Astrocyte (in vitro differentiated cells and primary cell): ENCODE results near the gene NPY5R. TPM values are rescaled to one million over a fixed set of nuclear protein-coding genes. Genes with fewer than 3 reads are reported as not detected.

Experiments used
- DNase-seq: peaks from one replicate; pipeline ENCODE4 v3.0.0-alpha.2; 2010; ENCODE audit warnings: low read depth
- FAIRE-seq: peaks from 2 replicates; lab custom pipeline; 2011; peaks lifted over from hg19 to GRCh38; lab: Jason Lieb, UNC
- H2AFZ ChIP-seq: 2 replicates; pipeline ENCODE4 v1.6.0; 2012; ENCODE audit warnings: low read depth, low read length, inconsistent platforms
- H3K27ac ChIP-seq: 2 replicates; pipeline ENCODE4 v1.5.1; 2011; ENCODE audit warnings: low read depth, low read length, inconsistent platforms
- H3K27me3 ChIP-seq: 2 replicates; pipeline ENCODE4 v1.6.0; 2011; ENCODE audit warnings: low read length, inconsistent platforms; ENCODE audit not compliant: insufficient read depth
- H3K36me3 ChIP-seq: 2 replicates; pipeline ENCODE4 v1.5.1; 2011; ENCODE audit warnings: low read length, inconsistent platforms; ENCODE audit not compliant: insufficient read depth
- H3K4me1 ChIP-seq: 2 replicates; pipeline ENCODE4 v1.5.1; 2011; ENCODE audit warnings: low read length, inconsistent platforms; ENCODE audit not compliant: insufficient read depth
- H3K4me2 ChIP-seq: 2 replicates; pipeline ENCODE4 v1.6.0; 2012; ENCODE audit warnings: low read length, inconsistent platforms
- H3K4me3 ChIP-seq: 2 replicates; pipeline ENCODE4 v1.5.1; 2011; ENCODE audit warnings: low read depth, mild to moderate bottlenecking, low read length, inconsistent platforms; ENCODE audit not compliant: insufficient read depth
- H3K79me2 ChIP-seq: 2 replicates; pipeline ENCODE4 v1.6.0; 2012; ENCODE audit warnings: mild to moderate bottlenecking, low read length, inconsistent platforms; ENCODE audit not compliant: insufficient read depth
- H3K9ac ChIP-seq: 2 replicates; pipeline ENCODE4 v1.6.0; 2012; ENCODE audit warnings: mild to moderate bottlenecking, low read length, inconsistent platforms
- H3K9me3 ChIP-seq: 2 replicates; pipeline ENCODE4 v1.5.1; 2012; ENCODE audit warnings: low read depth, mild to moderate bottlenecking, low read length, inconsistent platforms; ENCODE audit not compliant: insufficient read depth
- H4K20me1 ChIP-seq: 2 replicates; pipeline ENCODE4 v1.6.0; 2012; ENCODE audit warnings: low read length, inconsistent platforms; ENCODE audit not compliant: insufficient read depth
- H3K27ac Mint-ChIP-seq: one replicate; pipeline ENCODE4 v1.8.0; 2021; ENCODE audit warnings: mild to moderate bottlenecking, mixed read lengths; ENCODE audit not compliant: unreplicated experiment
- H3K27me3 Mint-ChIP-seq: one replicate; pipeline ENCODE4 v1.8.0; 2021; ENCODE audit warnings: low read depth, mixed read lengths; ENCODE audit not compliant: unreplicated experiment
- H3K36me3 Mint-ChIP-seq: one replicate; pipeline ENCODE4 v1.8.0; 2021; ENCODE audit warnings: low read depth, mixed read lengths; ENCODE audit not compliant: unreplicated experiment
- H3K4me1 Mint-ChIP-seq: one replicate; pipeline ENCODE4 v1.8.0; 2021; ENCODE audit warnings: low read depth, mixed read lengths; ENCODE audit not compliant: unreplicated experiment
- H3K4me3 Mint-ChIP-seq: one replicate; pipeline ENCODE4 v1.8.0; 2021; ENCODE audit warnings: mild to moderate bottlenecking, moderate library complexity, mixed read lengths; ENCODE audit not compliant: unreplicated experiment
- H3K9me3 Mint-ChIP-seq: one replicate; pipeline ENCODE4 v1.8.0; 2021; ENCODE audit warnings: mild to moderate bottlenecking, mixed read lengths; ENCODE audit not compliant: unreplicated experiment
- CTCF ChIP-seq: IDR thresholded peaks from 2 replicates; pipeline ENCODE4 v1.5.1; 2011; ENCODE audit warnings: low read depth, mild to moderate bottlenecking, inconsistent platforms, low read length, moderate library complexity; ENCODE audit not compliant: insufficient read depth
- EZH2 ChIP-seq: IDR thresholded peaks from 2 replicates; pipeline ENCODE4 v1.6.1; 2012; ENCODE audit warnings: mild to moderate bottlenecking, low read length, inconsistent platforms; ENCODE audit not compliant: insufficient read depth
- total RNA-seq: library from RNA; stranded (reverse); gene quantifications from 2 replicates; pipeline ENCODE4 v1.2.1, GENCODE V29; 2021

The NPY5R gene
- total RNA-seq, 1 donor from 2014 or later, result not detected

GRCh38 chr4:163330916-163331628 lies 12.6 kb upstream of the NPY5R start:
- TF ChIP-seq EZH2 (no peak), CTCF (no peak)
- no peak overlapping the region for H3K27ac ChIP-seq
- no peaks in the 10 kb centered on the region for H3K36me3 Mint-ChIP-seq
- FAIRE-seq (no peak), DNase-seq (no peak)
- no peaks in the 10 kb centered on the region for H3K4me1 Mint-ChIP-seq
- no peaks in the 10 kb centered on the region for H4K20me1 ChIP-seq
- H3K9me3 ChIP-seq, result no peaks in the 10 kb centered on the region
- peaks cover 23% of the 10 kb centered on the region for H3K27me3 Mint-ChIP-seq
- H3K36me3 ChIP-seq, result no peaks in the 10 kb centered on the region
- peak overlapping the region; percentile 95 for H2AFZ ChIP-seq
- H3K27me3 ChIP-seq, result peaks cover 15% of the 10 kb centered on the region
- no peak overlapping the region for H3K4me3 ChIP-seq
- no peaks in the 10 kb centered on the region for H3K4me1 ChIP-seq
- no peak overlapping the region for H3K9ac ChIP-seq
- H3K79me2 ChIP-seq, result no peaks in the 10 kb centered on the region
- peak overlapping the region; percentile 97 for H3K4me2 ChIP-seq
- H3K9me3 Mint-ChIP-seq, result peaks cover 2% of the 10 kb centered on the region
- no peak overlapping the region for H3K27ac Mint-ChIP-seq
- H3K4me3 Mint-ChIP-seq, result peak overlapping the region; percentile 96

GRCh38 chr4:163331629-163332376 lies 11.9 kb upstream of the NPY5R start:
- H3K9ac ChIP-seq, result peak overlapping the region; percentile 63
- H3K36me3 ChIP-seq, result no peaks in the 10 kb centered on the region
- Mint-ChIP-seq H3K4me1 (no peaks in the 10 kb centered on the region), H3K27me3 (peaks cover 23% of the 10 kb centered on the region), H3K27ac (no peak overlapping the region), H3K9me3 (peaks cover 2% of the 10 kb centered on the region), H3K36me3 (no peaks in the 10 kb centered on the region), H3K4me3 (peak overlapping the region; percentile 96)
- peak overlapping the region; percentile 72 for H3K4me3 ChIP-seq
- H3K4me1 ChIP-seq, result no peaks in the 10 kb centered on the region
- H3K9me3 ChIP-seq, result no peaks in the 10 kb centered on the region
- H3K27me3 ChIP-seq, result peaks cover 15% of the 10 kb centered on the region
- FAIRE-seq (no peak), DNase-seq (peak; percentile 12)
- no peak overlapping the region for H3K27ac ChIP-seq
- H2AFZ ChIP-seq, result peak overlapping the region; percentile 95
- no peak for TF ChIP-seq CTCF
- TF ChIP-seq EZH2, result peak; percentile 47
- H3K79me2 ChIP-seq, result no peaks in the 10 kb centered on the region
- peak overlapping the region; percentile 97 for H3K4me2 ChIP-seq
- no peaks in the 10 kb centered on the region for H4K20me1 ChIP-seq
